CD14-positive monocyte (primary cell): ENCODE results near the gene ST7. TPM values are rescaled to one million over a fixed set of nuclear protein-coding genes. Genes with fewer than 3 reads are reported as not detected.

Experiments
- DNase-seq, 3 donors: peaks; one replicate each; pipeline ENCODE4 v3.0.0-alpha.2; 2011 to 2022
- H2AFZ ChIP-seq: 2 replicates; pipeline ENCODE4 v1.6.0; 2012; ENCODE audit warnings: mild to moderate bottlenecking, low read depth, low read length, inconsistent platforms; ENCODE audit not compliant: insufficient read depth, poor library complexity, severe bottlenecking
- H3K27ac ChIP-seq, 2 donors: 1 replicate in 1 of 2; 2 replicates in 1 of 2; pipeline ENCODE4 v1.5.1; 2012 to 2013; ENCODE audit warnings: low read length in 2 of 2, control low read depth in 1 of 2, inconsistent platforms in 1 of 2, low read depth in 1 of 2, mild to moderate bottlenecking in 1 of 2
- H3K27me3 ChIP-seq, 2 donors: one replicate each; pipeline versions ENCODE4 v1.6.0 to v1.6.1; 2011 to 2013; ENCODE audit warnings: low read length in 2 of 2; ENCODE audit not compliant: control insufficient read depth in 2 of 2, insufficient read depth in 2 of 2
- H3K36me3 ChIP-seq, 2 donors: replicated peaks in 1 of 2; 1 replicate in 1 of 2; 2 replicates in 1 of 2; pipeline versions ENCODE4 v1.5.1 to v1.6.1; 2012 to 2013; ENCODE audit warnings: low read length in 2 of 2, control low read depth in 1 of 2, inconsistent platforms in 1 of 2, mild to moderate bottlenecking in 1 of 2; ENCODE audit not compliant: insufficient read depth in 2 of 2, control insufficient read depth in 1 of 2
- H3K4me1 ChIP-seq, 2 donors: 1 replicate in 1 of 2; 2 replicates in 1 of 2; pipeline versions ENCODE4 v1.5.1 to v1.6.1; 2012 to 2013; ENCODE audit warnings: low read length in 2 of 2, control low read depth in 1 of 2, inconsistent platforms in 1 of 2, mild to moderate bottlenecking in 1 of 2, moderate library complexity in 1 of 2; ENCODE audit not compliant: insufficient read depth in 2 of 2, control insufficient read depth in 1 of 2
- H3K4me2 ChIP-seq: replicated peaks from 2 replicates; pipeline ENCODE3; 2012; ENCODE audit warnings: low read length, moderate library complexity, mild to moderate bottlenecking; ENCODE audit not compliant: poor library complexity, severe bottlenecking; ENCODE audit errors: extremely low read depth
- H3K4me3 ChIP-seq, 3 experiments: fragments of 200-600 bp in 1 of 3; sonication (generic) in 1 of 3; replicated peaks in 1 of 3; 1 replicate in 2 of 3; 2 replicates in 1 of 3; pipeline ENCODE4 v1.5.1; 2011 to 2013; ENCODE audit warnings: low read length in 3 of 3, mild to moderate bottlenecking in 3 of 3, control low read depth in 2 of 3, low read depth in 2 of 3, inconsistent platforms in 1 of 3, moderate library complexity in 1 of 3
- H3K79me2 ChIP-seq: 2 replicates; pipeline ENCODE4 v1.6.0; 2012; ENCODE audit warnings: mild to moderate bottlenecking, control low read depth, inconsistent platforms, low read length, moderate library complexity; ENCODE audit not compliant: insufficient read depth
- H3K9ac ChIP-seq: 2 replicates; pipeline ENCODE4 v1.6.0; 2017; ENCODE audit warnings: low read length, mild to moderate bottlenecking; ENCODE audit not compliant: insufficient read depth, poor library complexity, severe bottlenecking
- H3K9me3 ChIP-seq, 2 donors: replicated peaks in 1 of 2; 1 replicate in 1 of 2; 2 replicates in 1 of 2; pipeline versions ENCODE4 v1.5.1 to v1.6.1; 2012 to 2013; ENCODE audit warnings: low read length in 2 of 2, control low read depth in 1 of 2; ENCODE audit not compliant: control insufficient read depth in 1 of 2, insufficient read depth in 1 of 2
- H4K20me1 ChIP-seq: 2 replicates; pipeline ENCODE4 v1.6.0; 2012; ENCODE audit warnings: mild to moderate bottlenecking, low read length, control low read depth, moderate library complexity; ENCODE audit not compliant: insufficient read depth
- H3K27ac Mint-ChIP-seq, 7 donors: one replicate each; pipeline ENCODE4 v1.8.0; 2020; ENCODE audit warnings: mild to moderate bottlenecking in 7 of 7, mixed read lengths in 7 of 7, moderate library complexity in 6 of 7, inconsistent platforms in 2 of 7
- H3K27me3 Mint-ChIP-seq, 3 donors: one replicate each; pipeline ENCODE4 v1.8.0; 2021 to 2022; ENCODE audit warnings: low read depth in 3 of 3, mild to moderate bottlenecking in 3 of 3, mixed read lengths in 3 of 3, moderate library complexity in 3 of 3, inconsistent platforms in 1 of 3
- H3K36me3 Mint-ChIP-seq, 2 donors: one replicate each; pipeline ENCODE4 v1.8.0; 2020; ENCODE audit warnings: mixed read lengths in 2 of 2, inconsistent platforms in 1 of 2, mild to moderate bottlenecking in 1 of 2
- H3K4me1 Mint-ChIP-seq: one replicate; pipeline ENCODE4 v1.8.0; 2020; ENCODE audit warnings: mild to moderate bottlenecking, mixed read lengths
- H3K4me3 Mint-ChIP-seq, 2 donors: one replicate each; pipeline ENCODE4 v1.8.0; 2020; ENCODE audit warnings: mild to moderate bottlenecking in 2 of 2, mixed read lengths in 2 of 2, moderate library complexity in 1 of 2
- H3K9me3 Mint-ChIP-seq, 7 donors: one replicate each; pipeline ENCODE4 v1.8.0; 2020 to 2022; ENCODE audit warnings: mixed read lengths in 7 of 7, mild to moderate bottlenecking in 6 of 7, moderate library complexity in 6 of 7, inconsistent platforms in 2 of 7
- WGBS: methylation state at CpG from one replicate; pipeline ENCODE4 v1.1.5; 2013; ENCODE audit warnings: missing lambda C conversion rate; ENCODE audit not compliant: insufficient coverage; 5-methylcytosine and 5-hydroxymethylcytosine counted together
- intact Hi-C, 2 donors: fragments of 100-400 bp; cut with micrococcal nuclease; formaldehyde crosslinking; loops; one replicate each; pipeline versions ENCODE4 v1.15.0 to v1.15.1; 2023
- polyA plus RNA-seq, 3 donors: library from polyadenylated mRNA; depleted of rRNA in 1 of 3; unstranded in 2 of 3; stranded (reverse) in 1 of 3; fragments of 300-500 nt in 2 of 3; fragments of >200 nt in 1 of 3; fragmentation: Illumina TruSeq in 2 of 3; gene quantifications; 1 replicate in 2 of 3; 2 replicates in 1 of 3; pipeline ENCODE4 v1.2.3, GENCODE V29; 2012 to 2021
- TF ChIP-seq, protein P1 (sequence below): fragments of 200-600 bp; IDR thresholded peaks from one replicate; pipeline ENCODE4 v1.8.0; 2022; ENCODE audit warnings: antibody characterized with exemption, mild to moderate bottlenecking

Gene ST7
- polyA plus RNA-seq, 3 donors: 3.6 to 5.5 (median 4.1) TPM

DNA sequence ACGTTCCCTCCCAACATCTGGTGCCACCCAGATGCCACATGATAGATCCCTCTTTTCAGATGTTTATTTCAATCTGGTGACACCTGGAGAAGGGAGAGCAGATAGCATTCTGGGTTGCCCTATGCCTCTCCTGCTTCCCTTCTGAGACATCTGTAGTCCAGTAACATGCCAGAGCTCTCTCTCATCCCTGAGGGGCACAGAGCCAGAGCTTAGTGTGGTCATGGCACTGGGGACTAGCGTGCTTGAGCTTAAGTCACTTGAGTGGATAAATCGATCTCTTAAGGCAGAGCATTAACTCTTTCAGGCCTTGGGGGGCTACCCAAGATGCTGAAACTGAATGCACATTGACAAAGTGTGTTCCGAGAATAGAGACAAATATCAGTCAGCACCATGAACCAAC lies 321.6 kb downstream of the ST7 start:
- TF ChIP-seq, protein P1, sequence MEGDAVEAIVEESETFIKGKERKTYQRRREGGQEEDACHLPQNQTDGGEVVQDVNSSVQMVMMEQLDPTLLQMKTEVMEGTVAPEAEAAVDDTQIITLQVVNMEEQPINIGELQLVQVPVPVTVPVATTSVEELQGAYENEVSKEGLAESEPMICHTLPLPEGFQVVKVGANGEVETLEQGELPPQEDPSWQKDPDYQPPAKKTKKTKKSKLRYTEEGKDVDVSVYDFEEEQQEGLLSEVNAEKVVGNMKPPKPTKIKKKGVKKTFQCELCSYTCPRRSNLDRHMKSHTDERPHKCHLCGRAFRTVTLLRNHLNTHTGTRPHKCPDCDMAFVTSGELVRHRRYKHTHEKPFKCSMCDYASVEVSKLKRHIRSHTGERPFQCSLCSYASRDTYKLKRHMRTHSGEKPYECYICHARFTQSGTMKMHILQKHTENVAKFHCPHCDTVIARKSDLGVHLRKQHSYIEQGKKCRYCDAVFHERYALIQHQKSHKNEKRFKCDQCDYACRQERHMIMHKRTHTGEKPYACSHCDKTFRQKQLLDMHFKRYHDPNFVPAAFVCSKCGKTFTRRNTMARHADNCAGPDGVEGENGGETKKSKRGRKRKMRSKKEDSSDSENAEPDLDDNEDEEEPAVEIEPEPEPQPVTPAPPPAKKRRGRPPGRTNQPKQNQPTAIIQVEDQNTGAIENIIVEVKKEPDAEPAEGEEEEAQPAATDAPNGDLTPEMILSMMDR: no peak
- H3K9me3 Mint-ChIP-seq: peaks cover 0 to 8% (median 1%) of the 10 kb centered on the region in 7 donors
- intact Hi-C loops: no loop called here

DNA sequence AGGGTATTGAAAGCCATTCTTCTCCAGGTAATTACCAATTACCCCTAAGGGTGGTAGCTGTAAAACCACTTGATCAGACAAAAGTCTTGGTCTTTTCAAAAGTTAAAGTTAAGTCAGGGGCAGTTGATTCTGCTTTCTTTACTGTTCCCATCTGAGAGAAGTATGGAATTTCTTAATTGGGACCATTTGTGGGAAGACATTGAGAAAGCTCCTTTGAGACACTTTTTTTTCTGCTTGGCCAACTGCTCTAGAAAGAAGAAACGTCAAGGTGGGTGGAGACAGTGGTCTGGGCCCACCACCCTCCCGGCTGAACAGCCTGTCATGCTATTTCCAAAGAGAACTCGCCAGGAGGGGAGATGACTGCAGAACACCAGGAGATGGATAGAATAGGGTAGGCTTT lies 324.3 kb downstream of the ST7 start:
- H2AFZ ChIP-seq: no peak overlapping the region
- no peak overlapping the region for H3K4me3 ChIP-seq
- Mint-ChIP-seq H3K4me3 (no peak overlapping the region), H3K36me3 (no peaks in the 10 kb centered on the region), H3K4me1 (no peaks in the 10 kb centered on the region), H3K9me3 (peaks cover 0 to 8% (median 4%) of the 10 kb centered on the region in 7 donors), H3K27ac (no peak overlapping the region), H3K27me3 (peaks cover 0 to 3% (median 2%) of the 10 kb centered on the region in 3 donors)
- intact Hi-C loops: no loop called here
- no peak overlapping the region for H3K27ac ChIP-seq
- H3K4me2 ChIP-seq: no peak overlapping the region
- TF ChIP-seq, protein P1: no peak
- no peaks in the 10 kb centered on the region for H3K9me3 ChIP-seq
- no peak overlapping the region for H3K9ac ChIP-seq
- no peaks in the 10 kb centered on the region for H3K27me3 ChIP-seq
- H3K4me1 ChIP-seq: no peaks in the 10 kb centered on the region
- DNase-seq: no peak
- no peaks in the 10 kb centered on the region for H4K20me1 ChIP-seq
- WGBS: 89% methylated on average over 3 of the region's 3 CpGs
- H3K79me2 ChIP-seq: no peaks in the 10 kb centered on the region
- H3K36me3 ChIP-seq: no peaks in the 10 kb centered on the region

More for the DNA sequence above, 321.6 kb downstream of the ST7 start:
- Mint-ChIP-seq H3K27ac (no peak overlapping the region), H3K27me3 (peaks cover 0 to 3% (median 3%) of the 10 kb centered on the region in 3 donors), H3K4me3 (no peak overlapping the region), H3K4me1 (no peaks in the 10 kb centered on the region), H3K36me3 (no peaks in the 10 kb centered on the region)
- WGBS: 85% methylated on average over 2 of the region's 4 CpGs
- no peaks in the 10 kb centered on the region for H3K79me2 ChIP-seq
- no peak overlapping the region for H3K4me2 ChIP-seq
- H3K4me3 ChIP-seq: no peak overlapping the region
- no peak for DNase-seq
- no peak overlapping the region for H3K27ac ChIP-seq
- H2AFZ ChIP-seq: no peak overlapping the region
- H3K9me3 ChIP-seq: no peaks in the 10 kb centered on the region
- H3K4me1 ChIP-seq: no peaks in the 10 kb centered on the region
- H3K36me3 ChIP-seq: no peaks in the 10 kb centered on the region
- H4K20me1 ChIP-seq: no peaks in the 10 kb centered on the region
- H3K27me3 ChIP-seq: no peaks in the 10 kb centered on the region
- no peak overlapping the region for H3K9ac ChIP-seq
